G401.6 (cell line): ENCODE data around the gene TTC33.
"Not testable (repeated sequence)": the region's sequence is repeated elsewhere in the genome, so short reads cannot be mapped to it uniquely, and the experiment has no call there.

Source experiments
- FAIRE-seq: peaks from 2 replicates; lab custom pipeline; 2012; peaks lifted over from hg19 to GRCh38; lab: Jason Lieb, UNC

Gene TTC33

DNA sequence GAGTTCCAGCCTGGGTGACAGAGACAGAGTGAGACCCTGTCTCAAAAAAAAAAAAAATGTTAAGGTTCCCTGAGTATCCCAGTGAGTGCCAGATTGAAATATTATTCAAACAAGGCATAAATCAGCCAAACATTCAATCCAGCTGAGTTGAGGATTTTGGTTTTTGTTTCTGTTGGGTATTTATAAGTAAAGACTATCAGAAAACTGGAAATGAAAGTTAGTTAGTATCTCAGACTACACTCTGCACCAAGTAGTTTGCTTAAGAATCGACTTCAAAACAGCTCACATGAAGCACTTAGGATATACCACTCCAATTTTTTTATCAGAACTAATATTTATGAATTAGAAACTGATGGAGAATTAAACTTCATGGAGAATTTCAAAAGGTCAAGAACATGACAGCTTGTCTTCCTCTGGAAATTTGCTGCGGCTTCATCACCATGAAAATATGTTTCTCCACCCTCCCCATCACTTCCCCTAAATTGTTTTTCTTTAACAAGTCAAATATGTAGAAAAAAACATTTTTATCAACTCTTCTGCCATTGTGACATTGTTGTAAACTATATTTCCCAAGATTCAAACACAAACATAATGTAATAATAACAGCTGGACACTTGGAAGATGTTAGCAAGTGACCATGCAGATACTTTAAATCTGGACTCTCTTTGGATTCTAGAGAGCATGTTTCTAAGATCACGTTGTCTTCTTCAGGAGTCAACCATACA is 186.1 kb downstream of the TTC33 start:
- no peak for FAIRE-seq

GRCh38 chr5:40568548-40568947 is 187.2 kb downstream of the TTC33 start:
- no peak for FAIRE-seq

DNA sequence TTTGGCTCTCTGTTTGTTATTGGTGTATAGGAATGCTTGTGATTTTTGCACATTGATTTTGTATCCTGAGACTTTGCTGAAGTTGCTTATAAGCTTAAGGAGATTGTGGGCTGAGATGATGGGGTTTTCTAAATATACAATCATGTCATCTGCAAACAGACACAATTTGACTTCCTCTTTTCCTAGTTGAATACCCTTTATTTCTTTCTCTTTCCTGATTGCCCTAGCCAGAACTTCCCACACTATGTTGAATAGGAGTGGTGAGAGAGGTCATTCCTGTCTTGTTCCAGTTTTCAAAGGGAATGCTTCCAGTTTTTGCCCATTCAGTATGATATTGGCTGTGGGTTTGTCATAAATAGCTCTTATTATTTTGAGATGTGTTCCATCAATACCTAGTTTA is 192.6 kb downstream of the TTC33 start:
- not testable (repeated sequence) for FAIRE-seq

DNA sequence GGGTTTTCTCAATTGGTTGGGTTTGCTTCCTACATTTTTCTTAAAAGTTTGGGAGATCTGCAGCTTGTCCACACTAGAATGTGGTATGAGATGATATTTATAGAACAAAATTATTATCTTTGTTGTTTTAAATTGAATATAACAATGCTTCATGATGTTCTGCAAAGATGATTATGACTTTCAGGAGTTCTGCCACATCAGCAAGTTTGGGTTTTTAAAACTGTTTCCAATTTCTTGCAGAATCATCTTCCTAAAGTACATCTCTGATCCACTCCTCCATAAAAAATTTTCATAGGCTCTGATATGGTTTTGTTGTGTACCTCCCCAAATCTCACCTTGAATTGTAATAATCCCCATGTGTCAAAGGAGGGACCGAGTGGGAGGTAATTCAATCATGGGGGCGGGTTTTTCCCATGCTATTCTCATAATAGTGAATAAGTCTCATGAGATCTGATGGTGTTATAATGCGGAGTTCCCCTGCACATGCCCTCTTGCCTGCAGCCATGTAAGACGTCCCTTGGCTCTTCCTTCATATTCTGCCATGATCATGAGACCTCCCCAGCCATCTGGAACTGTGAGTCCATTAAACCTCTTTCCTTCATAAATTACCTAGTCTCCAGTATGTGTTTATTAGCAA is 195.2 kb downstream of the TTC33 start:
- FAIRE-seq, result no peak

- FAIRE-seq, result no peak
Observed at GRCh38 chr5:40559306-40559705, 196.5 kb downstream of the TTC33 start.

GRCh38 chr5:40557501-40557900 is 198.3 kb downstream of the TTC33 start:
- no peak for FAIRE-seq

GRCh38 chr5:40556811-40557210 is 198.9 kb downstream of the TTC33 start:
- FAIRE-seq, result no peak

DNA sequence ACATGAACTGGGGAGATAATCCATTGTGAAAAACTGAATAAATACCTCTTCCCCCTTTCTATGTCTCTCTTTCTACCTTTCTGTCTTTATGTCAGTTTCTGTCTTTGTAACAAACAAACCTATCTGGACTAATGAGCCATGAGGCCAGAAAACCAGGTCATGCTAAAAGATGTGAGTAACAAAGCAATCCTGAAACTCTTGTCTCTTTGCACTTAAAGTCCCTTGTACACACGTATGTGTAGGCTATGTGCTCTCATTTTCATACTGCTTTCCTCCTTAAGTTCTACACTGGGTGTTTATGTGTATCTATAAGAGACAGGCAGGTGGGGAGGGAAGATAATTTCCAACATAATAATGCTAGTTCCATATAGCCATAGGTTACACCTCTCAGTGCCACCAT is 199.9 kb downstream of the TTC33 start:
- FAIRE-seq, result no peak

DNA sequence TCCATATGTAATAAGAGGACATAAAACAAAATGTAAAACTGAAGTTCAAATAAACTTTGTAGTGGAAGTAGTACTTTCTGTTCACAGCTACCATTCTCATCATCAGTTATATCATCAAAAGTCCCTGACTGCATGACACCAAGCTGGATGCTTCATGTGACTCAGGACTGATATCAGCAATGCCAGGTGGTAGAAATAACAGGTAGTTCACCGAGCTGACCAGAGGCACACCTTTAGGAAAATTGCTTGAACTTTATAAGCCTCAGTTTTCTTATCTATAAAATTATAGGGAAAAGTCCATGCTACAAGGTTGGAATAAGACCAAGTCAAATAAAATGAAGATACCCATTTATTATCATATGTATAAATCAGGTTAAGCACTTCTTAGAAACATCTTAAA is 200.9 kb downstream of the TTC33 start:
- FAIRE-seq, result no peak

DNA sequence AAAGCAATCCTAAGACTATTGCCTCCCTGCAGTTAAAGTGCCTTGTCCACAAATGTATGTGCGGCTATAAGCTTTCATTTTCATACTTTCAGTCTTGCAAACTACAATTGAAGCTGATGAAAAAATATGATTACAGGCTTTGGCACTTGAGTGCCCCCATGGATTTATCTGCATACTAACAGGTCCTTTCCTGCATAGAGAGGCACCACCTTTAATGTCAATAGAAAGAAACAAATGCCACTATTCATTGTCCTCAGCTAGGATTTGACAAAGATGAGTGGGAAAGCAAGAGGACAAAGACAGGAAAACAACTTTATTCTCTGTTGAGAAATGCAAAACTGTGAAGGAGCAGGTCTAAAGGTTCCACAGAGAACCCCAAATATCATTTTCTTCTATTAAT is 201.7 kb downstream of the TTC33 start:
- FAIRE-seq, result no peak

- no peak for FAIRE-seq
Observed at GRCh38 chr5:40552981-40553380, 202.8 kb downstream of the TTC33 start.

DNA sequence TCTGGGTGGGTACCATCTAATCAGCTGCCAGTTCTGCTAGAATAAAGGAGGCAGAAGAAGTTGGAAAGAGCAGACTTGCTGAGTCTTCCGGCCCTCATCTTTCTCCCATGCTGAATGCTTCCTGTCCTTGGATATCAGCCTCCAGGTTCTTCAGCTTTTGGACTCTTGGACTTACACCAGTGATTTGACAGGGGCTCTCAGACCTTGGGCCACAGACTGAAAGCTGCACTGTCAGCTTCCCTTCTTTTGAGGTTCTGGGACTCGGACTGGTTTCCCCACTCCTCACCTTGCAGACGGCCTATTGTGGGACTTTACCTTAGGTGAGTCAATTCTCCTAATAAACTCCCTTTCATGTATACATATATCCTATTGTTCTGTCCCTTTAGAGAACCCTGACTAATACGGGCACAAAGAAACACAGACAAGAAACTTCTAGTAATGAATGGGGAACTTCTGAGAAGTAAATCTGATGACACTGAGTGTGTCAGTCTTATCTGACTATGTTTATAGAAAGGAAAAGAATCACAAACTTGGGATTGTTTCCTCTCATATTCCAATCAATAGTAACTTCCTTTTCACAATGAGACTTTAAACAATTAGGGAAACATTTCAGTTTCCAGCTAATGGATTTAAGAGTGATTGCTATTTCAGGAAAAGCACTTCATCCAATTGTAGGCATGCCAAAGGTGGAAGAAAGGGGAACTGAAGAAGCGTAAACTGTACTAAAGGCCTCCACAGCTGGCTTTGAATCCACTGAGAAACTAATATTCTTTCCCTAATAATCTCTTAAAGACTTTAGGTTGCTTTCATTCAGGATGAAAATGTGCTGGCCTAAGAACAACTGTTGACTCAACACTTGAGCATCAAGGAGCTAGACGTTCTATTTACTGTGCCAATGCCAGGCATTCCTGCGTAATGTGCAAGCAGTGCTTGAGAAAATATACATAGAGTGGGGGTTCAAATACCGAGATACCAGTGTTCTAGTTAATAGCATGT is 204.0 kb downstream of the TTC33 start:
- FAIRE-seq, result no peak

DNA sequence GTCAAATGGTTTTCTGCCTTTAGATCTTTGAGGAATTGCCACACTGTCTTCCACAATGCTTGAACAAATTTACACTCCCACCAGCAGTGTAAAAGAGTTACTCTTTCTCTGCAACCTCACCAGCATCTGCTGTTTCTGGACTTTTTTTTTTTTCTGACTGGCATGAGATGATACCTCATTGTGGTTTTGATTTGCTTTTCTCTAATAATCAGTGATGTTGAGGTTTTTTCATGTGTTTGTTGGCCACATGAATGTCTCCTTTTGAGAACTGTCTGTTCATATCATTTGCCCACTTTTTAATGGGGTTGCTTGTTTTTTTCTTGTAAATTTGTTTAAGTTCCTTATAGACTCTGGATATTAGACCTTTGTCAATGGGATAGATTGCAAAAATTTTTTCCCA is 205.3 kb downstream of the TTC33 start:
- FAIRE-seq, result no peak

GRCh38 chr5:40549616-40550015 is 206.1 kb downstream of the TTC33 start:
- no peak for FAIRE-seq

DNA sequence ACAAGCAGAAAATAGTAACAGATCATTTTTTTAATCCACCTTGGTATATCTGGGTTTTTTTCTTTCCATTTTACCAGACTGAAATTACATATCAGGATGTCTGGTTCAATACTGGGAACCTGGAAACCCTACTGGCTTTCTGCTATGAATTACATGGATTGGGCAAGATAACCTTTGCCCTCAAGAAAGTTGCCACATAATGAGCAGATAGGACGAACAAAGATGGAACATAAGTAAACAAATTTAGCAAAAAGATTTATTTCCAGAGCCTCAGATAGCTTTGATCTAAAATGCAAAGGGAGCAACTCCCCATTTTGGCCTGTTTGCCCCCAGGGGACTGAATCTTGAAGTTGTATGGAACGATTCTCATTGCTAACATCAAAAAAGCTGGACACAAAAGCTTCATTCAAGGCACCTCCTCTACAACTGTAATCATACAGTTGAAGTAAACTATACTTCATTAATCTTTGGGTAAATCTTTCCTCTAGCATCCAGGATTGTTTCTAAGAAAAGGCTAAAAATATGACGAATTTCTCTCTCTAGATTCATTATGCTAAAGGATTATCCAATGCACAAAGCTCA is 207.7 kb downstream of the TTC33 start:
- FAIRE-seq, result no peak

DNA sequence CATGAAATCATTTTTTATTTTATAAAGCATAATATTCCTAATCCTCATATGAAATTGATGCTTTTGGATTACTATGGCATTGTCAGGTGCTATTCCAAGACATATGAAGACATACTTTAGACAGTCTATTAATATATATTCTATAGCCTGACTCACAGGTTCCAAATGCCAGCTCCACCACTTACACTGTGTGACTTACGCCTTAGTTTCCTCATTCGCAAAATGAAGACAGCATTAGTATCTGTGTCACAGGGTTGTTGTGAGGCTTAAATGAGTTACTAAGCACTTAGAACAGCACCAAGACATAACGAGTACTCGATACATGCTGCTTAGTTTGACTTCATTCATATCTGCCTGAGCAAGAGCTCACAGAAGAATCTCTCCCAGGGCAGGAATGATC is 208.2 kb downstream of the TTC33 start:
- FAIRE-seq, result no peak

- FAIRE-seq, result no peak
Observed at GRCh38 chr5:40540301-40540700, 215.5 kb downstream of the TTC33 start.

GRCh38 chr5:40524677-40525076 is 231.1 kb downstream of the TTC33 start:
- FAIRE-seq, result no peak

GRCh38 chr5:40521925-40522324 is 233.8 kb downstream of the TTC33 start:
- FAIRE-seq, result no peak

- no peak for FAIRE-seq
Observed at GRCh38 chr5:40521108-40521785, 234.5 kb downstream of the TTC33 start.

DNA sequence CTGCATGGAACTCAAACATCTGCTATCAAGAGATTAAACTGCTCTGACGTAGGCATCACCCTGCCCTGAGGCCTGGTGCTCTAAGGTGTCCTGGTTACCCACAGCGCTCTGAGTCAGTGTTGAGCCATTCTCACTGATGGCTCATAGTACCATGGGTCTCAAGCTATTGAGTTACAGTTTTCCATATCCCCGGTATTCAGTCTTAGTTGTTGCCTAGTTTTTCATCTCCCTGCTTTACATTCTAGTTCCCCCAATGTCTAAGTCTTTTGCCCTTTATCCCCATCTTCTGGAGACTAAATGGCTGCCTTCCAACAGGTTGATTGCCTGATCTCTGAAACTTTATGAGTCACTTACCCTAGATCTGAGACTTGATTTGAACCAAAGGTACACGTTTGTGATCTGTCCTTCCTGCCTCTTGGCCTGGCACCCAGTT is 237.3 kb downstream of the TTC33 start:
- FAIRE-seq, result no peak

DNA sequence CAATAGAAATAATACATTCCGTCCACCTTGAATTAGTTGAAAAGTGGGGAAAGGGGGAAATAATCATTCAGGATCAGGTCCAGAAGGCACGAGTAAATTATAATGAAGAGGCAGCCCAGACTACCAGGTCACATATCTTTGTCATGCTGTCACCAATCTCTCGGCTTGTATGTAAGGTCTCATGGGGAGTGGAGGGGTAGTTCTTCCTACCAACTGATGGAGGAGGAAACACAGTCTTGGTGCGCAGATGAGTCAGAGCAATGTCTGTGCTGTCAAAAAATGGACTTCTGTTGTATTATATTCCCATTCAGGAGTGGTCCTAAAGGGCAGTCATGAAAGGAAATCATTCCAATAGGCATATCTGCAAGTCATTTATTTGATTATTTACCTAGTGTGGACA is 240.3 kb downstream of the TTC33 start:
- FAIRE-seq, result no peak
